Glutamatergic neuron (in vitro differentiated cells): ENCODE measurements around the gene RPTOR. TPM values are rescaled to one million over a fixed set of nuclear protein-coding genes. Genes with fewer than 3 reads are reported as not detected.

Experiments
- DNase-seq: peaks from one replicate; pipeline ENCODE4 v3.0.0; 2022
- H3K27ac Mint-ChIP-seq: one replicate; pipeline ENCODE4 v1.8.0; 2020; ENCODE audit warnings: mild to moderate bottlenecking, mixed read lengths, inconsistent platforms; ENCODE audit not compliant: unreplicated experiment
- H3K27me3 Mint-ChIP-seq: one replicate; pipeline ENCODE4 v1.8.0; 2020; ENCODE audit warnings: mild to moderate bottlenecking, moderate library complexity, mixed read lengths, inconsistent platforms; ENCODE audit not compliant: unreplicated experiment
- H3K36me3 Mint-ChIP-seq: one replicate; pipeline ENCODE4 v1.8.0; 2020; ENCODE audit warnings: mild to moderate bottlenecking, mixed read lengths, inconsistent platforms; ENCODE audit not compliant: unreplicated experiment
- H3K4me1 Mint-ChIP-seq: one replicate; pipeline ENCODE4 v1.8.0; 2020; ENCODE audit warnings: mild to moderate bottlenecking, low read depth, mixed read lengths, inconsistent platforms; ENCODE audit not compliant: unreplicated experiment
- H3K4me3 Mint-ChIP-seq: one replicate; pipeline ENCODE4 v1.8.0; 2020; ENCODE audit warnings: mild to moderate bottlenecking, mixed read lengths, inconsistent platforms; ENCODE audit not compliant: unreplicated experiment
- H3K9me3 Mint-ChIP-seq: one replicate; pipeline ENCODE4 v1.8.0; 2020; ENCODE audit warnings: mild to moderate bottlenecking, moderate library complexity, mixed read lengths, inconsistent platforms; ENCODE audit not compliant: unreplicated experiment
- CTCF ChIP-seq: fragments of 200-600 bp; sonication (generic); IDR thresholded peaks from one replicate; pipeline ENCODE4 v1.5.0; 2021; ENCODE audit not compliant: partially characterized antibody, unreplicated experiment
- total RNA-seq: library from RNA; stranded (reverse); fragmentation: NEBNext Ultra II Directional; extraction: Animal tissue kit (Norgen Biotek cat#: 25700); gene quantifications from one replicate; pipeline ENCODE4 v1.2.1, GENCODE V29; 2021; ENCODE audit not compliant: unreplicated experiment

The RPTOR gene
- total RNA-seq, 1 donor from 2014 or later, result 39.8 TPM

GRCh38 chr17:80646328-80646727 is 101.7 kb downstream of the RPTOR start:
- peaks cover 8% of the 10 kb centered on the region for H3K27me3 Mint-ChIP-seq
- no peak overlapping the region for H3K4me3 Mint-ChIP-seq
- H3K27ac Mint-ChIP-seq, result no peak overlapping the region
- peaks cover 7% of the 10 kb centered on the region for H3K9me3 Mint-ChIP-seq
- H3K4me1 Mint-ChIP-seq, result peaks cover 20% of the 10 kb centered on the region
- no peak for TF ChIP-seq CTCF
- no peaks in the 10 kb centered on the region for H3K36me3 Mint-ChIP-seq
- no peak for DNase-seq

GRCh38 chr17:80647746-80648145 is 103.1 kb downstream of the RPTOR start:
- Mint-ChIP-seq H3K4me3 (no peak overlapping the region), H3K9me3 (peaks cover 7% of the 10 kb centered on the region), H3K27ac (no peak overlapping the region), H3K27me3 (peaks cover 8% of the 10 kb centered on the region), H3K4me1 (peaks cover 20% of the 10 kb centered on the region), H3K36me3 (no peaks in the 10 kb centered on the region)
- no peak for DNase-seq
- no peak for TF ChIP-seq CTCF

GRCh38 chr17:80649200-80649644 is 104.6 kb downstream of the RPTOR start:
- Mint-ChIP-seq H3K9me3 (peaks cover 12% of the 10 kb centered on the region), H3K27ac (no peak overlapping the region), H3K4me3 (peak overlapping the region; percentile 17), H3K4me1 (peaks cover 18% of the 10 kb centered on the region), H3K27me3 (peaks cover 8% of the 10 kb centered on the region), H3K36me3 (peaks cover 5% of the 10 kb centered on the region)
- no peak for TF ChIP-seq CTCF
- no peak for DNase-seq

GRCh38 chr17:80649672-80650330 is 105.2 kb downstream of the RPTOR start:
- peaks cover 18% of the 10 kb centered on the region for H3K4me1 Mint-ChIP-seq
- H3K27me3 Mint-ChIP-seq, result peaks cover 9% of the 10 kb centered on the region
- peak; percentile 50 for TF ChIP-seq CTCF
- peak overlapping the region; percentile 23 for H3K27ac Mint-ChIP-seq
- H3K4me3 Mint-ChIP-seq, result peak overlapping the region; percentile 17
- DNase-seq, result peak; percentile 65
- peaks cover 12% of the 10 kb centered on the region for H3K9me3 Mint-ChIP-seq
- peaks cover 11% of the 10 kb centered on the region for H3K36me3 Mint-ChIP-seq

GRCh38 chr17:80650331-80650672 is 105.7 kb downstream of the RPTOR start:
- peak; percentile 11 for TF ChIP-seq CTCF
- Mint-ChIP-seq H3K27me3 (peaks cover 9% of the 10 kb centered on the region), H3K4me3 (peak overlapping the region; percentile 17), H3K9me3 (peaks cover 12% of the 10 kb centered on the region), H3K27ac (peak overlapping the region; percentile 23), H3K36me3 (peaks cover 13% of the 10 kb centered on the region), H3K4me1 (peaks cover 18% of the 10 kb centered on the region)
- DNase-seq, result no peak
